CD4-positive, alpha-beta T cell treated with Interleukin-15 for 4 hours (primary cell): ENCODE data around the gene GPC3.
"Not testable (repeated sequence)": the region's sequence is repeated elsewhere in the genome, so short reads cannot be mapped to it uniquely, and the experiment has no call there.

ENCODE experiments used
- DNase-seq: peaks from one replicate; pipeline ENCODE4 v3.0.0-alpha.2; 2020; ENCODE audit warnings: low spot score

Gene GPC3

DNA sequence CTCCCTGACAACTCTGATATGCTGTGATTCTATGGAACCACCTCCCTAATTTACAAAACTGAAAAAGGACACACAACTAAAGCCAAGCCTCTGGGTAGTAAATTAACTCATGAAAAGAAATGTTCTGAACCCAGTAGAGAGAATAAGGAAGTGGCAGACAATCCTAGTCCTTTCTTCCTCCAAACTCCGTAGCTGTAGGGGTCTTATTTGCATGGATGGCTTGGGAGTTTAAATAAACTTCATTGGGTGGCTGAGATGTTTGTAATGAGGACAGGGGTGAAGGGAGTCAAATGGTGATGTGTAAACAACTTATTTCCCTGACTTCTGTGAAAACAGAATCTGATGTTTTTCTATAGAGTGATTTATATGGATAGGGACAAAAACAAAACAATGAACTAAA lies 59.3 kb downstream of the GPC3 start:
- DNase-seq = no peak

DNA sequence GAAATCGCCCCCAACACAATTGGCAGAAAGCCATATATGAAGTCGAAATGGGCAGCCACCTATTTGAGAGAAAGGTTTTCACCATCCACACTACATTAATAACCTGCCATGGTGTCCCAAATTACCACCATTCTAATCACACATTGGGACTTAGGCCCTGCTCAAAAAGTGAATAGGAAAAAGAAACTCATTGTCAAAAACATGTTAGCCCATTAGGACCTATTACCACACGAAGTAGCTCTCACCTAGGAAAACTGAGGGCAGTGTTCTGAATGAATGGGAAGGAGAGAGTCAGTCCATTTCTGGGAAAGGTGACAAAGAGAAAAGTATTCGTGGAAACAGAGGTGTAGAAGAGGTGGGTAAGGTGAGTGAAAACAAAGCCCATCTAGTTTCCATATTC lies 60.8 kb downstream of the GPC3 start:
- DNase-seq = no peak

DNA sequence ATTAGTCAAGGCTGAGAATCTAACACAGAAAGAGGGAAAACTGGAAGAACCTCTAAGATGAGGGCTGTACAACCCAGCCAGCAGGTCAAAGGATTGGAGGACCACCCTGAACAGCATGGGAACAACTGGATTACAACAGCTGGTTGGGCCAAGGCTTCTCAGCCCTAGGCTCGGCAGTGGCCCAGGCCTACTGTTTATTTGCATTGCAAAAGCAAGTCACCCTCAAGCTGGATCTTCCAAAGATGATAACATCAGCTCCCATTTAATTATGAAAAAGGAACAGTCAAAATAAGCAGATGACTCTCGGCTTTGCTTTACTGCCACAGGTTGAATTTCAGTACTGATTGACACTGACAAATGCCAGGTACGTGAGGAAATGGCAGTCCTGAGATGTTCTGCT lies 61.8 kb downstream of the GPC3 start:
- DNase-seq = no peak

DNA sequence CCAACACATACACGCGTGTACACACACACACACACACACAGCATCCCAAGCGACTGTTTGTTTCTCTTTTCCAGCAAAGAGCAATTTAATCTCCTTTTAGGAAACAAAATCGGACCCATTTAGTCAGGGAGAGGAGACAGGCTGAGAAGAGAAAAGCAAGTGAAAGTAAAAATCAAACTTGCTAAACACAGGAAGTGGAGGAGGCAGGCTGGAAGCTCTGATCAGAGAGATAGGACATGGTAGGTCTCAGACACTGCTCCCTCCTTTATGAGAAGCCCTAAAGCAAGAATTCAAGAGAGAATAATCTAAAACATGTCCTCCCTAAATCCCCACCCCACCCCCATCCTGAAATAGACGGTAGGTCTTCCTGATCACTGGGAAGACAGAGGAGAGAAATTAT lies 62.3 kb downstream of the GPC3 start:
- peak; percentile 3 for DNase-seq

DNA sequence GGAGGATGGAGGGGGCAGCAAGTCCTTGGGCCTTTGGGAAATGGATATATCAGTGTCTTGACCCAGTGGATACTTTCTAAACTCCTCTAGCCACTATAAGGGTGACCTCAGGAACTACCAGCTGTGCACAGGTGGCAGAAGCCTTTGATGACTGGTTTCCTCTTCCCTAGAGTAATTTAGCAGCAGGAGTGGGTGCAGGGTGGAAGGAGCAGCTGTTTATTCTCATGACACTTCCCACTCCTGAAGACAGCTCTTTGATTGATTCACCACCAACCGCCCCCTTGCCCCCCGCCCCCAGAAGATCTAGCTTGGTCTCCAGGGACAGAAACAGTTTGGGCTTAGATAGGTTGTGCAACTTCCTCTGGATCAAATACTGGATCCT lies 63.0 kb downstream of the GPC3 start:
- DNase-seq = no peak

DNA sequence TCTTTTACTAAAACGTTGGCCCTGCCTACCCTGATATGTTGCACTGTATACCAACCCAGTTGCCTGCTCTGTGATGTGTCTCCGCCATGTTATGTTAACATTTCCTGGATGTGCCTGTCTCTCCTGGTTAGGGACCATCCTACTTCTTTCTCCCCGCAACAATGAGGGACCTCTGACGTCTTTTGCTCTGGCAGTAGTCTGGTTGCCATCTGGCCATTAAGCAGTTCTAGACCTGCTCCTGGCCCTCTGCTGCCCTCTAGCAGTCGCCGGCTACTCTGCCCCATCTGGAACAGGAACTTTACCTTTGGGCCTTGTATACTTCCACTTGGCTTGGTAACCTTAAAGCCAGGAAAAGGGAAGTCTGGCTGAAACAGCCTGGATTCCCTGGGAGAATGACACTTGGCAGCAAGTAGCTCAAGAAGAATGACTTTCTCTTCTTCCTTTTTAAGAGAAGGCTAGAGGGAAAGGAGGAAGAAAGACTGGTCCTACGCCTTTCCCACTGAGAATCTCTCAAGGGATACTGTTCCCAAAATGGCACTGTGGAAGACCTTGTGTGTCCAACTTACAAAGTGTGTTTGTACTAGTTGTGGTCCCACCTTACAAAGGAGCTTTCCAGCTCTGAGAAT lies 63.5 kb downstream of the GPC3 start:
- peak; percentile 0 for DNase-seq

DNA sequence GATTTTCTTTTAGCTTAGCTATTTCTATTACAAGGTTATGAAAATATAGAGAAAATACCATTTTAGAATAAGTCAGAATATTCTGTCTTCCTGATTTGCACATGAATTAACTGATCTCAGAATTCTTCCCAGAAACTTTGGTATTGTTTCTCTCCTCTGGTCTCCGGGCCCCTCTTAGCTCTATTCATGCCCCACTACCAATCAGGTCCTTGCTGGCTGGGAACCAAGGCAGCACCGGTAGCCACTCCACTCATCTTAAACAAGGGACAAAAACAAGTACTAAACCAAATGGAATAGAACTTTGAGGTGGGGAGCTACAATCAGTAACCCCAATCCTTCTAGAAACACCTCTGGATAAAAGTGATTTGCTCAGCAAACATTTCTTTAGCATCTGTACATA lies 64.3 kb downstream of the GPC3 start:
- DNase-seq = no peak

DNA sequence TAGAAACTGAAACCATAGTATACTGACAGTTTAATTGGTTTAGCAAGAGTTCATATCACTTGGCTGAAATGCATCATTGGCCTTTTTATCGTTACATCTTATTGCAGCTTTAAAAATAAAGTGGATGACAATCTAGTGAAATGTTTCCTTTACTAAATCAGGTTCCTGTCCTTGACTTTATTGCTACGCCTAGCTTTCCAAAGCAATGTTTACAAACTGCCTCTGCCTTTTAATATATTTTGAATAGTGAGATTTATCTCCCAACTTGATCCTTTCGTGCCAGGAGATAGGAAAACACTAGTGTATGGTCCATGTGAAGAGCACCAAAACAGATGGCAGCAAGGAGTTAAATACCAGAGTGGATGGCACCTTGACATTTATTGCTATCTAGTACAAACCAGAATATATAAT lies 67.0 kb downstream of the GPC3 start:
- DNase-seq = no peak

DNA sequence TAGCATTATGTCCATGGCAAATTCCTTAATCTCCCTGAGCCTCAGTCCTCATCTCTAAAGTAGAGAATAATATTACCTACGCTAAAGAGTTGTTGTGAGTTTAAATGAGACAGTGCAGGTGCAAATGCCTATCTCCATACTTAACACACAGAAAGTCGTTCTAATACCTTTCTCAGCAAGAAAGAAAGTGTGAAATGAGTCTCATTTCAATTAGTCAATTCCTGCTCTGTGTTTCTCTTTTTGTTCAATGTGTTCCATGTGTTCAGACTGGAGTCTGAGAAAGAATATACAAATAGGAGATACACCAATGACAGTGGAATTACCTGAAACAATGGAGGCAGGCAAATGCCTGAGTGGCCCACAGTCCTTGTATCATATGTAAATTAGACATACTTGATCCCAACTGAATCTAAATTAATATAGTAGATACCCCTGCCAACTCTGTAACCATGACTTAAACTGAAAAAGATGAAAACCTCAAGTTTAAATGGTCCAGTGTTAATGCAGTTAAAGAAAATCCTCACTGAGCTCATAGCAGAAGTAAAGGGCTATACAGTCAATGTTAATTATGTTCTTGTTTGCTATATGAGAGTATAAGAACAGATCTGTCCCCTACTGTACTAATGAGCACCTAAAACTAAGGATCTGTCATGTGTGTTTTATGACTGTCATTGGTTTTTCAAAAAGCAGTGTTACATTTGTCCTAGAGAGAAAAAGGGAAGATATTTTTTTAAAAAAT lies 68.2 kb downstream of the GPC3 start:
- DNase-seq = no peak

DNA sequence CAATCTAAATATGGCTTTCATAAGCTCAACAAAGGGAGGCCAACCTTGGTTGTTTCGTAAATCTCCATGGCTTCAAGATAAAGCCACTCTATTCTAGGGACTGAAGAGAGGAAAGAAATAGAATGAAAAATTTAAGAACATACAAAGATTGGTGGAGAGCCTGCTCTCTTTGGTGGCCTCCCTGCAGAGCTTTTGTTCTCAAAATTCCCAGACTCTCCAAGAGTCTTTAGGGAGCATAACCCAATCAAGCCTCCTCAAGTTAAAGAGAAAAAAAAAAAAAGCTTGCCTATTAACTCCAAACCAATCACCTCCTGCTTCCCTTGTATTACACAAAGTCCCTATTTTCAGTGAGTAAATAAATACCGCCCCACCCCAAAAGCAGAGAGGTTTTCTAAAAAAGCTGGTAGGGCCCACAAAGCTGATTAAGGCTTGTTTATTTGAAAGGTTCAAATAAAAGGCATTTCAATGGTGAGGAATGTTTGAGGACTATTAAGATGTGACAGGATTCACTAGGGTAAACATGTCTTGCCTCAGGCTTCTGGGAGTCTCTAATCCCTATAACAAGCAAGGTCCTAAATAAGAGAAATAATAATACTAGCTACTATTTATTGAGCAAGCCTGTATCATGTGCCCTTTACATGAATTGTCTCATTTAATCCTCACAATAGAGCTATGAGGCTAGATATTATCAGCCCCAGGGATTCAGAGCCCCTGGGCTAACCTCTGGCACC lies 71.6 kb downstream of the GPC3 start:
- no peak for DNase-seq

DNA sequence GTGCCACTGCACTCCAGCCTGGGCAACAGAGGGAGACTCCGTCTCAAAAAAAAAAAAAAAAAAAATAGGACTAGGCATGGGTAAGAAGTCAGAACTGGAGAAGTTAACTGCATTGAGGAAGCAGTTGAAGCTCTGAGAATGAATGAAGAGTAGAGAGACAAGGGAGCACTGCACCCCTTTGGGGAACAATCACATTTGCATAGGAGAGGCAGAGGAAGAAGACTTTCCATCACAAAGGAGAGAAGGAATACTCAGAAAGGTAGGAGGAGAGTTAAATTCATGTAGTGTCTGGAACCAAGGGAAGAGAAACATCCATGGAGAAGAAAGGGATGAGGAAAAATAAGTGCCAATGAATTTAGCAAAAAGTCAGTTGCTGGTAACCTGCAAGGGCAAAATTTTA lies 72.4 kb downstream of the GPC3 start:
- no peak for DNase-seq

DNA sequence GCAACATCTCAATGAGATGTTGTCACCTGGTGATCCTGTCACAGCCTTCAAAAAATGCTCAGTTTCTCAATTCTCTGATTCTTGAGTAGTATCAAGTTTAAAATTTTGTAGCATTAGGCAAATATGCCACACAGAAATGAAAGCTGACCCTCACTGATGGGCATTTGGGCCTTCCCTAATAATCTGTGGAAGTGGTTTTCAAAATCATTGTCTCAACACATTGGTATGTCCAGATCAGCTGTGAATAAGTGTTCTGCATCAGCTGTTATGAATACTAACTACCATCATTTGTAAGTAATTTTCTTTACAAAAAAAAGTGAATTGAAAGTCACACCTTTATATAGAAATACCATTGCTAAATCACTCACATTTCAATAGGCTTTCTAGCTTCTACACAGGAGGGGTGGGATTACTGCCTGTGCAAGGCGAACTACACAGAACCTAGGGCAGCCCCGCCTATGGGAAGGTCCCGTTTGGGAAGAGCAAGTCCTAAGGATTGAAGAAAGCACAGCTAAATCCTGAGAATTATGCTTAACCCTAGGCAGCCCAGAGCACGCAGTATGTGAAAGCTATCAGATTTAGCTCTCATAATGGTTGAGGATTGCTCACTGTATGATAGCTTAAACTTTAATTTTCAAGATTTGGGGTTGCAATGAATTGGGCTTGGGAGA lies 73.4 kb downstream of the GPC3 start:
- DNase-seq = no peak

DNA sequence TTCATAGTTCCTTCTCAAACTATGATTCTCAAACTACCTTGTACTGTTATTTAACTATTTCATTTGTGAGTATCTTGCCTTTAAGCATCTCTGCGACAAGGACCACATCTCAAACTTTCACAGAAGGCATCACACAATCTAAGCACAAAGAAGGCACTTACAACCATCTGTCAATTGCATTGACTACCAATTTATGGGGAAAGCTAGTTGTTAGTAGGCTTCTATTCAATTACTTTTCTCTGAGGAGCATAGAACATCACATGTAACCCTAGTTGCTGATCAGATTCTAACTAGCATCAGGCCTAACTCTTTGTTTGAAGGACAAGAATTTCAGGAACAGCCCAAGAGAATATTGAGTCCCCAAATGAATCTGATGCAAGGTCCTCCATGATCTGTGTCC lies 74.9 kb downstream of the GPC3 start:
- DNase-seq = no peak

DNA sequence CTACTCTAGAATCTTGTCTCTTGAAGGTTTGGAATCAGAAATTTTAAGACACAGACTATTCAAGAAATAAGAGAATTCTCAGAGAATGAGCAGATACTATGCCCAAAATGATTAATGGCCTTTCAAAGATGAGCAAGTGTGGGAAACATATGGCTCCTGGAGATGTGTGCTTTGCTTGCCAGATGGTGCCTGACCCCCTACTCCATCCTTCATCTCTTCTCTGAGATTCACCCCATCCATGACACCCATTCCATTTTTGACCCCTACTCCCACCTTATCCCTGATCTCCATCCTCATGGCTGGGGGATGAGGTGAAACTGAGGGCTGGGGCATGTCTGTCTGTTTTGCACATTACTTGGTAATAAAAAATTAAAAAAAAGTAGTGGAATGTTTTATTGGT lies 75.5 kb downstream of the GPC3 start:
- DNase-seq = no peak

DNA sequence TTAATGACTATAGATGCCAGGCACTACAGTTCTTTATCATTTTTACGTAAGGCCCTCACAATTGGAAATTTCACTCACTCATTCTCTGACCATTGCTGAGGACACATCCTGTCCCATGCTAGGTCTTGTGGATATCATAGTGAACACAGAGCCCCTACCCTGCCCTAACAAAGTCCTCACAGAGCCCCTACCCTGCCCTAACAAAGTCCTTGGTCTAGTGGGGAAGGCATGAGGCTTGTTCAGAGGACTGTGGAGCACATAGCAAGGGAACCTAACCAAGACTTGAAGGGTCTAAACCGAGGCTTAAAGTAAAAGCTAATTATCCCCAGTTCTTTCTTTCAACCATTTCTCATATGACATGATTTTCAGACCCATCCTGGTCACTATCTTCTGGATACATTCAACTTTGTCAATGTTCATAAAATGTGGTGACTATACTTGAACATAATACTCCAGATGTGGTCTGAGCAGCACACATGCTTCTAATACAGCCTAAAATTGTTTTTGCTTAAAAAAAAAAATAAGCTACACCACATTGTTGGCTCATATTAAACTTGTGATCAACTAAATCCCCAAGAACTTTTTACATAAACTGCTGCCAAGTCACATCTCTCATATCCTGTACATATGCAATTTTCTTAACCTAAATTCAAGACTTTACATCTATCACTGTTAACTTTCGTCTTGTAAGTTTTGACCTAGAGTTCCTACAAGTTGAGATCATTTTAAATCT lies 77.0 kb downstream of the GPC3 start:
- no peak for DNase-seq

DNA sequence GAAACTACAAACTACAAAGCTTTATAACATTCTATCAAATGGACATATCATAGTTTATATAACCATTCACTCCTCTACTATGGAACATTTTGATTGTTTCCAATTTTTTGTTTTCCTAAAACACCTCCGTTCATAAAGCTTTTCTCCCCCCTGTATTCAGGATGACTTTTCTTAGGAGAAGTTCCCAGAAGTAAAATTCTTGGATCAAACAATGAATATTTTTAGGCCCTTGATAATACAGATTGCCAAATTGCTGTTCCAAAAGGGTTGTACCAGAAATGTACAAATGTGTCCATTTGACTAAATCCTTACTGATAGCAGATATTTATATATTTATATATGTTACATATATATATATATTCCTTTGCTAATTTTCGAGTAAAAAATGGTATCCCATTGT lies 77.8 kb downstream of the GPC3 start:
- DNase-seq = no peak

DNA sequence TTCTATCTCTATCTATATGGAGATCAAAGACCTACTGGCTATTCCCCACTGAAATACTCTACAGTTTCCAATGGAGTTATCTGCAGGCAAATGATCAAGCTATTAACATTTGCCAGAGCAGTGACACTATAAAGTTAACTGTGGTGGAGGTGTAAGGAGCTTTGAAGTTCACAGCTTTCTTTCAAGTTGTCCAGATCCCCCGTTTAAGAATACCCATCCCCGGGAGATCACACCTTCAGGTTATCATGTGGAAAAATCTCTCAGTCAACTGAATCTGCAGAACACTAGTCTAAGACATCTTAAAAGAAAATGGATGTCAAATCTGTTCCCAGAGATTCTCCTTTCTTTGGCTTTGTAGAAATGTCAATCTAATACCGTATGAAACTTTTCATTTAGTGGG lies 80.1 kb downstream of the GPC3 start:
- no peak for DNase-seq

DNA sequence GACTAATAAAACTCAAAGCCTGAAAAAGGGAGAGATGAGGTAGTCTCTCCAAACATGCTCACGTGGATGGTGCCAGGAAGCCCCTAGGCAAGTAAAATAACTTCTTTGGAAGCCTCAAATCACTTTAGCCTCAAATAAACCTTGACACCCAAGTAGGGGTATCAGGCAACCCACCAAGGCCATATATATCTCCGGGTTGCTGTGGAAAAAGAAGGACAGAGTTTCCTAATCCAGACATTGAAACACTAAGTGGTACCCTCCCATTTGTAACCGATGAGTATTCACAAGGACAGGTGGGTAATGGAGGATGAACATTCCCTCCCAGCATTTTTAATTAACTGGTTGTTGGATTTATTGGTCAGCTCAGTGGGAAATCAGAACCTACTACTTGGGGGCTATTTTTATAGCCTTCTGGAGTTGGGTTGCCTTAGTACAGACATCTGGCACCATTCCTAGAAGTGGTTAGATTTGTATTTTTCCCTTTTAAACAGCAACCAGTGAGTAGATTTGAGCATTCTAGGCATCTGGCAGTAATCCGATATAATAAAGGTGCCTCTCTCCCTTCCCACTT lies 87.7 kb downstream of the GPC3 start:
- no peak for DNase-seq

DNA sequence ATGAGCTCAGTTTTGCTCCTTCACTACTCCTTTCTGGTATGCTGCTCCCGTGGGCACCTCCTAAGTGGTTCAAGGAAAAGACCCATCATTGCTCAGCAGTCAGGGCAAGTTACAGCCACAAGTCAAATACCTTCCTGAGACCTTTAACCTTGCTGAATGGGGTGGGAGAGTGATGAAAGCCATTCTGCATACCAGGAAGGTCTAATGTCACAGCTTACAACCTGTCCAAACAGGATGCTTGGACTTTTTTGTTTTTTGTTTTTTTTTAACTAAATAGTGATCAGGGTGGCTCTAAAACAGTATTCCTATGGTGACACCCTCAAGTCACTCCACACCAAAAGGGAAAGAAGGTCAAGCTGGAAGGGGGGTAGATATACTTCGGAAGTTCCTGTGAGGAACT lies 93.1 kb downstream of the GPC3 start:
- DNase-seq = no peak

DNA sequence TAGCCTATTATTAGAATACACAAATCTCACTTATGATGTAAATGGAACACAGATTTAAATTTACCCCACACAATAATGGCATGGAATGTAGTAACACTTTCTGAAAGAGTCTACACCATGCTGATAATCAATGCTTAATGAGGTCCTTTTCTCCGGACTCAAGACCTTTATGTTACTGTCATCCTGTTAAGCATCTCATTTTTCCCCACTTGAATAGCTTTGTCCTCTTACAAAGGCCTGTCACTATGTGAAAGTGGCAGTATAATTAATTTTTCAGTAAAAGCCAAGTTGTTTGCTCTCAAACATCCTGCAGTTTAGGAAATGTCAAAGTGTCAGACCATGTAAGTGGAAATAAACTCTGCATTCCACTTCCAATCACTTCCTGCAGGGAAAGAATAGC lies 96.4 kb downstream of the GPC3 start:
- no peak for DNase-seq

DNA sequence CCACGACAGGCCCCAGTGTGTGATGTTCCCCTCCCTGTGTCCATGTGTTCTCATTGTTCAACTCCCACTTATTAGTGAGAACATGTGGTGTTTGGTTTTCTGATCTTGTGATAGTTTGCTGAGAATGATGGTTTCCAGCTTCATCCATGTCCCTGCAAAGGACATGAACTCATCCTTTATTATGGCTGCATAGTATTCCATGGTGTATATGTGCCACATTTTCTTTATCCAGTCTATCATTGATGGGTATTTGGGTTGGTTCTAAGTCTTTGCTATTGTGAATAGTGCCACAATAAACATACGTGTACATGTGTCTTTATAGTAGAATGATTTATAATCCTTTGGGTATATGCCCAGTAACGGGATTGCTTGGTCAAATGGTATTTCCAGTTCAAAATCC lies 97.3 kb downstream of the GPC3 start:
- not testable (repeated sequence) for DNase-seq
